H1 (cell line): ENCODE data around the gene MED28. TPM values are rescaled to one million over a fixed set of nuclear protein-coding genes. Genes with fewer than 3 reads are reported as not detected.

Source experiments
- JUND ChIP-seq: IDR thresholded peaks from 2 replicates; pipeline ENCODE4 v1.6.1; 2011; ENCODE audit warnings: mild to moderate bottlenecking, improper control_type of control experiment, low read length
- MAFK ChIP-seq: IDR thresholded peaks from 2 replicates; pipeline ENCODE4 v1.6.1; 2012; ENCODE audit warnings: low read depth, mild to moderate bottlenecking, improper control_type of control experiment, low read length
- POLR2A ChIP-seq, 2 experiments: IDR thresholded peaks; 1 replicate in 1 of 2; 2 replicates in 1 of 2; pipeline ENCODE4 v1.6.1; 2011; ENCODE audit warnings: low read depth in 2 of 2, low read length in 2 of 2, mild to moderate bottlenecking in 2 of 2; ENCODE audit errors: control extremely low read depth in 1 of 2
- SUZ12 ChIP-seq: fragments of 200-600 bp; sonication (generic); IDR thresholded peaks from 2 replicates; pipeline ENCODE4 v1.6.1; 2012; ENCODE audit warnings: mild to moderate bottlenecking, inconsistent platforms, low read length, moderate library complexity, mixed read lengths
- TAF1 ChIP-seq: IDR thresholded peaks from 2 replicates; pipeline ENCODE4 v1.6.1; 2011; ENCODE audit warnings: mild to moderate bottlenecking, low read depth, low read length
- polyA plus RNA-seq, 7 experiments: library from polyadenylated mRNA; depleted of rRNA in 3 of 7; stranded (reverse) in 5 of 7; unstranded in 2 of 7; fragments of >200 nt in 5 of 7; fragments of 200-250 nt in 2 of 7; gene quantifications; 1 replicate in 5 of 7; 2 replicates in 1 of 7; 4 replicates in 1 of 7; pipeline versions ENCODE4 v1.2.1 to v1.2.3, GENCODE V29; 2011 to 2013; ENCODE audit warnings: missing spikeins in 2 of 7, mixed read lengths in 2 of 7
- total RNA-seq: library from RNA; stranded (reverse); fragmentation: NEBNext Ultra II Directional; extraction: Animal tissue kit (Norgen Biotek cat#: 25700); gene quantifications from 2 replicates; pipeline ENCODE4 v1.2.1, GENCODE V29; 2021

Gene MED28
- total and polyA plus RNA-seq, 2 of the 8 experiments (the other 6 are each of a cell fraction or from before 2014, with no cell fraction given): 24.0 to 87.1 TPM

- TF ChIP-seq MAFK (no peak), POLR2A (IDR thresholded peaks at IDR 0.05; ENCODE audit: control extremely low read depth in 1 of 2, low read depth in 2 of 2, low read length in 2 of 2) (peak; percentile 89 to 90), TAF1 (peak; percentile 99), SUZ12 (no peak), JUND (no peak; the same call in 1 of the 2 replicates)
These were observed at the start of gene MED28 (continued) for GRCh38 chr4:17614416-17615299.
